GM12878 (cell line): Measurements from ENCODE around the gene APBA3. TPM values are rescaled to one million over a fixed set of nuclear protein-coding genes. Genes with fewer than 3 reads are reported as not detected.

Experiments
- CUX1 ChIP-seq: IDR thresholded peaks from 2 replicates; pipeline ENCODE4 v1.6.1; 2012; ENCODE audit warnings: improper control_type of control experiment, low read depth, low read length; ENCODE audit not compliant: insufficient replicate concordance
- EED ChIP-seq: sonication (generic); IDR thresholded peaks from 2 replicates; pipeline ENCODE4 v1.6.1; 2016; ENCODE audit warnings: antibody characterized with exemption, low read depth
- HDGF ChIP-seq: fragments of 450-650 bp; IDR thresholded peaks from 2 replicates; pipeline ENCODE4 v1.6.1; 2016; ENCODE audit warnings: antibody characterized with exemption
- MEF2B ChIP-seq: fragments of 450-650 bp; IDR thresholded peaks from 2 replicates; pipeline ENCODE4 v1.6.1; 2018; ENCODE audit warnings: mild to moderate bottlenecking, moderate library complexity; ENCODE audit not compliant: partially characterized antibody, poor library complexity, severe bottlenecking
- NBN ChIP-seq: fragments of 450-650 bp; IDR thresholded peaks from 2 replicates; pipeline ENCODE4 v1.6.1; 2016
- polyA plus RNA-seq, 11 experiments: library from polyadenylated mRNA; depleted of rRNA in 4 of 11; unstranded in 6 of 11; stranded (reverse) in 5 of 11; fragments of >200 nt; fragmentation: Nextera tagmentation in 4 of 11; fragmentation: Illumina TruSeq in 1 of 11; extraction: Ambion mirVana in 4 of 11; extraction: Trizol in 1 of 11; gene quantifications; 1 replicate in 1 of 11; 2 replicates in 10 of 11; pipeline versions ENCODE4 v1.2.1 to v1.2.3, GENCODE V29; 2011 to 2016; ENCODE audit warnings: inconsistent platforms in 2 of 11, missing spikeins in 2 of 11, low read depth in 1 of 11
- small RNA-seq: library from RNA; depleted of rRNA; stranded (forward); fragments of <200 nt; gene quantifications from one replicate; pipeline ENCODE3, GENCODE V24; 2014
- total RNA-seq, 4 experiments: library from RNA; depleted of rRNA in 3 of 4; stranded (reverse); fragments of >200 nt in 3 of 4; fragmentation: Illumina TruSeq in 1 of 4; extraction: Trizol in 1 of 4; gene quantifications; 2 replicates each; pipeline versions ENCODE4 v1.2.1 to v1.2.3, GENCODE V29; 2013 to 2021

APBA3 gene
- total and polyA plus RNA-seq, 10 of the 15 experiments (the other 5 are each of a cell fraction or from before 2014, with no cell fraction given), result 0.31 to 36.4 (median 18.3) TPM

GRCh38 chr19:3701200-3701599 is 60.3 kb downstream of the APBA3 start (continued):
- TF ChIP-seq CUX1, result no peak
- no peak for TF ChIP-seq EED
- TF ChIP-seq HDGF, result no peak
- TF ChIP-seq NBN, result no peak
- TF ChIP-seq MEF2B, result no peak

Small RNAs within 50 kb of the gene (small RNA-seq; reads per million reads assigned to genes)
- not detected for gene AC005777.1

Other genes with a start within 250 kb of the APBA3 start
Only the 7 nearest of the 17 such genes appear.
- gene PIP5K1C, start 61.2 kb downstream of the APBA3 start, total RNA-seq (2014; rRNA removed), result 4.5 and 6.0 TPM in 2 replicates
- gene PIP5K1C, start 61.2 kb downstream of the APBA3 start, total RNA-seq (2014; rRNA removed; fragmentation: Illumina TruSeq; extraction: Trizol), result 2.2 TPM in 2 replicates
- gene PIP5K1C, start 61.2 kb downstream of the APBA3 start, total RNA-seq (2021), result 19.0 and 19.6 TPM in 2 replicates
- 0.84 and 2.3 TPM in 2 replicates for gene PIP5K1C, start 61.2 kb downstream of the APBA3 start, polyA plus RNA-seq (2011; rRNA removed)
- 2.4 and 4.6 TPM in 2 replicates for gene PIP5K1C, start 61.2 kb downstream of the APBA3 start, polyA plus RNA-seq (2014; fragmentation: Illumina TruSeq; extraction: Trizol)
- gene PIP5K1C, start 61.2 kb downstream of the APBA3 start, polyA plus RNA-seq (2014; fragmentation: Nextera tagmentation; extraction: Ambion mirVana), result under 1 TPM; 0.39 to 0.46 TPM
- gene PIP5K1C, start 61.2 kb downstream of the APBA3 start, polyA plus RNA-seq (2014; rRNA removed), result 9.3 and 12.6 TPM in 2 replicates
- gene PIP5K1C, start 61.2 kb downstream of the APBA3 start, polyA plus RNA-seq (2016; fragmentation: Nextera tagmentation; extraction: Ambion mirVana), result 10 to 100 TPM in 1 of 2 experiments, 1 to 10 TPM in 1; 7.8 to 10.3 TPM
- not detected in 2 replicates for gene TJP3, start 53.3 kb downstream of the APBA3 start, total RNA-seq (2014; rRNA removed)
- not detected in 2 replicates for gene TJP3, start 53.3 kb downstream of the APBA3 start, total RNA-seq (2014; rRNA removed; fragmentation: Illumina TruSeq; extraction: Trizol)
- 0.16 and 0.41 TPM in 2 replicates for gene TJP3, start 53.3 kb downstream of the APBA3 start, total RNA-seq (2021)
- gene TJP3, start 53.3 kb downstream of the APBA3 start, polyA plus RNA-seq (2011; rRNA removed), result 0.06 and 0.18 TPM in 2 replicates
- not detected in 2 replicates for gene TJP3, start 53.3 kb downstream of the APBA3 start, polyA plus RNA-seq (2014; fragmentation: Illumina TruSeq; extraction: Trizol)
- gene TJP3, start 53.3 kb downstream of the APBA3 start, polyA plus RNA-seq (2014; fragmentation: Nextera tagmentation; extraction: Ambion mirVana), result not detected
- 0.03 and 0.04 TPM in 2 replicates for gene TJP3, start 53.3 kb downstream of the APBA3 start, polyA plus RNA-seq (2014; rRNA removed)
- 1 to 10 TPM in 1 of 2 experiments, not detected in 1; 1.2 TPM for gene TJP3, start 53.3 kb downstream of the APBA3 start, polyA plus RNA-seq (2016; fragmentation: Nextera tagmentation; extraction: Ambion mirVana)
- 81.9 and 86.2 TPM in 2 replicates for gene MRPL54, start 990 bp upstream of the APBA3 start, total RNA-seq (2014; rRNA removed)
- gene MRPL54, start 990 bp upstream of the APBA3 start, total RNA-seq (2014; rRNA removed; fragmentation: Illumina TruSeq; extraction: Trizol), result 73.2 and 77.4 TPM in 2 replicates
- 72.9 and 75.5 TPM in 2 replicates for gene MRPL54, start 990 bp upstream of the APBA3 start, total RNA-seq (2021)
- 39.4 and 61.6 TPM in 2 replicates for gene MRPL54, start 990 bp upstream of the APBA3 start, polyA plus RNA-seq (2011; rRNA removed)
- 14.3 and 46.5 TPM in 2 replicates for gene MRPL54, start 990 bp upstream of the APBA3 start, polyA plus RNA-seq (2014; fragmentation: Illumina TruSeq; extraction: Trizol)
- gene MRPL54, start 990 bp upstream of the APBA3 start, polyA plus RNA-seq (2014; fragmentation: Nextera tagmentation; extraction: Ambion mirVana), result 10 to 100 TPM in 1 of 2 experiments, 1 to 10 TPM in 1; 3.1 to 14.9 TPM
- gene MRPL54, start 990 bp upstream of the APBA3 start, polyA plus RNA-seq (2014; rRNA removed), result 78.3 and 107 TPM in 2 replicates
- gene MRPL54, start 990 bp upstream of the APBA3 start, polyA plus RNA-seq (2016; fragmentation: Nextera tagmentation; extraction: Ambion mirVana), result 10 to 100 TPM; 86.3 to 98.7 TPM
- not detected in 2 replicates for gene RAX2, start 10.5 kb upstream of the APBA3 start, total RNA-seq (2014; rRNA removed)
- not detected in 2 replicates for gene RAX2, start 10.5 kb upstream of the APBA3 start, total RNA-seq (2014; rRNA removed; fragmentation: Illumina TruSeq; extraction: Trizol)
- not detected in 2 replicates for gene RAX2, start 10.5 kb upstream of the APBA3 start, total RNA-seq (2021)
- gene RAX2, start 10.5 kb upstream of the APBA3 start, polyA plus RNA-seq (2011; rRNA removed), result not detected in 2 replicates
- not detected in 2 replicates for gene RAX2, start 10.5 kb upstream of the APBA3 start, polyA plus RNA-seq (2014; fragmentation: Illumina TruSeq; extraction: Trizol)
- not detected for gene RAX2, start 10.5 kb upstream of the APBA3 start, polyA plus RNA-seq (2014; fragmentation: Nextera tagmentation; extraction: Ambion mirVana)
- gene RAX2, start 10.5 kb upstream of the APBA3 start, polyA plus RNA-seq (2014; rRNA removed), result not detected in 2 replicates
- gene RAX2, start 10.5 kb upstream of the APBA3 start, polyA plus RNA-seq (2016; fragmentation: Nextera tagmentation; extraction: Ambion mirVana), result not detected
- gene MATK, start 24.7 kb upstream of the APBA3 start, total RNA-seq (2014; rRNA removed), result 1.8 and 1.9 TPM in 2 replicates
- gene MATK, start 24.7 kb upstream of the APBA3 start, total RNA-seq (2014; rRNA removed; fragmentation: Illumina TruSeq; extraction: Trizol), result 0.37 and 0.72 TPM in 2 replicates
- 1.6 and 1.8 TPM in 2 replicates for gene MATK, start 24.7 kb upstream of the APBA3 start, total RNA-seq (2021)
- 1.4 and 2.2 TPM in 2 replicates for gene MATK, start 24.7 kb upstream of the APBA3 start, polyA plus RNA-seq (2011; rRNA removed)
- 0.38 TPM in 1 of 2 replicates, not detected in the other for gene MATK, start 24.7 kb upstream of the APBA3 start, polyA plus RNA-seq (2014; fragmentation: Illumina TruSeq; extraction: Trizol)
- gene MATK, start 24.7 kb upstream of the APBA3 start, polyA plus RNA-seq (2014; fragmentation: Nextera tagmentation; extraction: Ambion mirVana), result not detected
- 1.6 TPM in 2 replicates for gene MATK, start 24.7 kb upstream of the APBA3 start, polyA plus RNA-seq (2014; rRNA removed)
- gene MATK, start 24.7 kb upstream of the APBA3 start, polyA plus RNA-seq (2016; fragmentation: Nextera tagmentation; extraction: Ambion mirVana), result under 1 TPM; 0.24 to 0.71 TPM
- gene ZFR2, start 107.3 kb upstream of the APBA3 start, total RNA-seq (2014; rRNA removed), result not detected in 2 replicates
- not detected in 2 replicates for gene ZFR2, start 107.3 kb upstream of the APBA3 start, total RNA-seq (2014; rRNA removed; fragmentation: Illumina TruSeq; extraction: Trizol)
- 0.18 TPM in 1 of 2 replicates, not detected in the other for gene ZFR2, start 107.3 kb upstream of the APBA3 start, total RNA-seq (2021)
- gene ZFR2, start 107.3 kb upstream of the APBA3 start, polyA plus RNA-seq (2011; rRNA removed), result not detected in 2 replicates
- not detected in 2 replicates for gene ZFR2, start 107.3 kb upstream of the APBA3 start, polyA plus RNA-seq (2014; fragmentation: Illumina TruSeq; extraction: Trizol)
- gene ZFR2, start 107.3 kb upstream of the APBA3 start, polyA plus RNA-seq (2014; fragmentation: Nextera tagmentation; extraction: Ambion mirVana), result not detected
- not detected in 2 replicates for gene ZFR2, start 107.3 kb upstream of the APBA3 start, polyA plus RNA-seq (2014; rRNA removed)
- not detected for gene ZFR2, start 107.3 kb upstream of the APBA3 start, polyA plus RNA-seq (2016; fragmentation: Nextera tagmentation; extraction: Ambion mirVana)
- under 0.01 and 0.05 TPM in 2 replicates for gene ATCAY, start 119.0 kb upstream of the APBA3 start, total RNA-seq (2014; rRNA removed)
- gene ATCAY, start 119.0 kb upstream of the APBA3 start, total RNA-seq (2014; rRNA removed; fragmentation: Illumina TruSeq; extraction: Trizol), result 0.05 TPM in 1 of 2 replicates, not detected in the other
- not detected in 2 replicates for gene ATCAY, start 119.0 kb upstream of the APBA3 start, total RNA-seq (2021)
- not detected in 2 replicates for gene ATCAY, start 119.0 kb upstream of the APBA3 start, polyA plus RNA-seq (2011; rRNA removed)
- 0.01 and 0.10 TPM in 2 replicates for gene ATCAY, start 119.0 kb upstream of the APBA3 start, polyA plus RNA-seq (2014; fragmentation: Illumina TruSeq; extraction: Trizol)
- under 1 TPM in 1 of 2 experiments, not detected in 1; 0.02 TPM for gene ATCAY, start 119.0 kb upstream of the APBA3 start, polyA plus RNA-seq (2014; fragmentation: Nextera tagmentation; extraction: Ambion mirVana)
- gene ATCAY, start 119.0 kb upstream of the APBA3 start, polyA plus RNA-seq (2014; rRNA removed), result 0.01 and 0.05 TPM in 2 replicates
- gene ATCAY, start 119.0 kb upstream of the APBA3 start, polyA plus RNA-seq (2016; fragmentation: Nextera tagmentation; extraction: Ambion mirVana), result under 1 TPM; 0.04 TPM